ENCODE data around the gene PTPRCAP.
"Not testable (repeated sequence)": the region's sequence is repeated elsewhere in the genome, so short reads cannot be mapped to it uniquely, and the experiment has no call there.

The PTPRCAP gene

GRCh38 chr11:67437082-67437808 lies at the start of gene PTPRCAP:
Gene PTPRCAP, minus strand, starts transcription at chr11:67437682. Its CDS starts 63 bp downstream, at chr11:67437619.
- TF ChIP-seq, protein P1, sequence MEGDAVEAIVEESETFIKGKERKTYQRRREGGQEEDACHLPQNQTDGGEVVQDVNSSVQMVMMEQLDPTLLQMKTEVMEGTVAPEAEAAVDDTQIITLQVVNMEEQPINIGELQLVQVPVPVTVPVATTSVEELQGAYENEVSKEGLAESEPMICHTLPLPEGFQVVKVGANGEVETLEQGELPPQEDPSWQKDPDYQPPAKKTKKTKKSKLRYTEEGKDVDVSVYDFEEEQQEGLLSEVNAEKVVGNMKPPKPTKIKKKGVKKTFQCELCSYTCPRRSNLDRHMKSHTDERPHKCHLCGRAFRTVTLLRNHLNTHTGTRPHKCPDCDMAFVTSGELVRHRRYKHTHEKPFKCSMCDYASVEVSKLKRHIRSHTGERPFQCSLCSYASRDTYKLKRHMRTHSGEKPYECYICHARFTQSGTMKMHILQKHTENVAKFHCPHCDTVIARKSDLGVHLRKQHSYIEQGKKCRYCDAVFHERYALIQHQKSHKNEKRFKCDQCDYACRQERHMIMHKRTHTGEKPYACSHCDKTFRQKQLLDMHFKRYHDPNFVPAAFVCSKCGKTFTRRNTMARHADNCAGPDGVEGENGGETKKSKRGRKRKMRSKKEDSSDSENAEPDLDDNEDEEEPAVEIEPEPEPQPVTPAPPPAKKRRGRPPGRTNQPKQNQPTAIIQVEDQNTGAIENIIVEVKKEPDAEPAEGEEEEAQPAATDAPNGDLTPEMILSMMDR (conservative IDR thresholded peaks at IDR 0.05; ENCODE audit: low read depth, low read length) = no peak
- no peak within 1 kb of the TSS for H3K4me3 ChIP-seq (ENCODE audit: low read depth, low read length)
- DNase-seq (ENCODE audit: low read depth) = no peak

DNA sequence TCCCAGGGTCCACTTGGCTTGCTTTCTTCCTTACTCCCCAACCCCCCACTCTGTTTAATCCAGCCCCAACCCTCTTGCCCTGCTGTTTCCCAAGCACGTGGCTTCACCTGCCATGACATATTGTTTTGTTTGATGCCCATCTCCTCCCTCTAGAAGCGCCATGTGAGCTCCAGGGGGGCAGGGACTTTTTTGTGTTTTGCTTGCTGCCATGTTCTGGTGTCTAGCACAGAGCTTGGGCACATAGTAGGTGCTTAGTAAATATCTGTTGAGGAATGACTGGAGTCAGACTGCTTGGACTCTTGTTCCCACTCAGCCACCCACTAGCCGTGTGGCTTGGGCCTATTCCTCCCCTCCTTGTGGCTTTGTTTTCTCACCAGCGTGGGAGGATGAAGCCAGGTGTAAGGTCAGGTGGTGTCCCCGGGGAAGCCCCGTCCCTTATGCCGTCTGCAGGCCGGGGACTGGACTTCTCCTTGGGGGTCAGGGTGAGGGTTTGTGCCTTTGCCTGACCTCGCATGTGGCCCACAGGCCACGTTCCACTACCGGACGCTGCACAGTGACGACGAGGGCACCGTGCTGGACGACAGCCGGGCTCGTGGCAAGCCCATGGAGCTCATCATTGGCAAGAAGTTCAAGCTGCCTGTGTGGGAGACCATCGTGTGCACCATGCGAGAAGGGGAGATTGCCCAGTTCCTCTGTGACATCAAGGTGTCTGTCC lies 49.2 kb upstream of the PTPRCAP start:
- H3K4me3 ChIP-seq (ENCODE audit: low read depth, low read length) = no peak overlapping the region
- TF ChIP-seq, protein P1 (conservative IDR thresholded peaks at IDR 0.05; ENCODE audit: low read depth, low read length) = no peak
- DNase-seq (ENCODE audit: low read depth) = no peak

DNA sequence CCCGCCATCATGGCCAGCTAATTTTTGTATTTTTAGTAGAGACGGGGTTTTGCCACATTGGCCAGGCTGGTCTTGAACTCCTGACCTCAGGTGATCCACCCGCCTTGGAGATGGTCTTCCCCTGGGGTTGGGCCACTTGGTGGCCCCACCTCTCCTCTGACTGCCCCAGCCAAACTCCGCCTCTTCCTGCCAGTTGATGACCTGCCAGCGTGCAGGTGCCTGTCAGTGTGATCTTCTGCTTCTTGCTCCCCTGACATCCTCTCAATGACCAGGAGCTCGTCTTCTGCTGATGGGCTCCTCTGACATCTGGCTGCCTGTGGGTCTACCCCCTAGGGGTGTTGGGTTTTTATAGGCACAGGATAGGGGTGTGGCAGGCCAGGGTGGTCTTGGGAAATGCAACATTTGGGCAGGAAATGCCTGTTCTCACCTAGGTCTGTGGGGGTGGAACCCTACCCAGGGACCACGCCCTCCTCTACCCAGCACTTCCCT lies 48.4 kb upstream of the PTPRCAP start:
- DNase-seq (ENCODE audit: low read depth); H3K4me3 ChIP-seq (ENCODE audit: low read depth, low read length): not testable (repeated sequence)

DNA sequence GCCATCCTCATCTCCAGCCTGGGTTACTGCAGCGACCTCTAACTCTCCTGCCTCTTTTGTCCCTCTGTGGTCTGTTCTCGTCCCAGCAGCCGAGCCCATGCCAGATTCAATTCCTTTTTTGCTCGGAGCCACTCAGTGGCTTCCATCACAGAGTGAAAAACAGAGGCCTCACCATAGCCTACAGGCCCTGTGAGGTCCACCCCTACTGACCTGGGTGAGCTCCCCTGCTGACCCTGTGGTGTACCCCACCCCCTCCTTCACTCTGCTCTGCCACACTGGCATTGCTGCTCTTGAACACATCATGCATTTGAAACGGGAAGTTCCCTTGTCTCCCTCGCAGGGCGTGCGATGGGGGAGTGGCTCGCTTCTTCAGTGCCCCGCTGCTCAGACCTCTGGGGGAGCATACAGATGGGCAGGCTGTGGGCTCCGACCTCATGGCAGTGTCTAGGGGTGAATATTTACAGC lies 47.4 kb upstream of the PTPRCAP start:
- TF ChIP-seq, protein P1 (conservative IDR thresholded peaks at IDR 0.05; ENCODE audit: low read depth, low read length) = no peak
- no peak overlapping the region for H3K4me3 ChIP-seq (ENCODE audit: low read depth, low read length)
- no peak for DNase-seq (ENCODE audit: low read depth)

DNA sequence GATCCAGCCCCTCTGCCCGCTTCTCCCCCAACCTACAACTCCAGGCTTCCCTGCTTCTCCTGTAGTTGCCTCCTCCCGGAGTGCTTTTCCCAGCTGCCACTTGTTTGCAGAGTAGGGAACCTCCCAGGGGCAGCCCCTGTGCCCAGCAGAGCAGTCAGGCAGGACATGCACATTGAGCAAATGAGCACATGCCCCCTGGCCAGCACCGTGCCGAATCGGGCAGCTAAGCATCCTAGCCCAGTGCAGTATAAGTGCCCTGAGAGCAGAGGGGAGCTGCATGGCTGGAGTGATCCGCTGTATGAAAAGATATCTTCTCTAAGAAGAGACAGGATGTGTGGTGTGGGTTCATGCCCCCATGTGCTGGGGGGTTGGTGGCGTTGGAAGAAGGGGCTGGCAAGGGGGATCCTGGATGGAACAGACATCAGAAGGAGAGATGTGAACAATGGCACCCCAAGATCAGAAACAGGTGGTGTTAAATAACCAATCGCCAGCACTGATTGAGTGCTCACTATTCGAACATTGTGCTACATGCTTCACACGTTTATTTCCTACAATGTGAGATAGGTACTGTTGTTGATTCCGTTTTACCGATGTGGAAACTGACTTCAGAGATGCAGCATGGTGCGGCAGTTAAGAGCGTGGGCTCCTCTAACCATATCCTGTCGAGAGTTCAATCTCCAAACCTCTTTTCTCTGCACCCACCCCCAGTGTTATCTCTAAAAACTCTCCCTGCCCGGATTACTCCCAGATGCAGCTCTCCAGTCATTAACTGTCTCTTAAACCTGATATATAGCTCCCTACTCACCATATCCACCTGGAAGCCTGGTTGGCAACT lies 46.6 kb upstream of the PTPRCAP start:
- H3K4me3 ChIP-seq (ENCODE audit: low read depth, low read length) = peak overlapping the region; percentile 73
- DNase-seq (ENCODE audit: low read depth) = no peak
- TF ChIP-seq, protein P1 (conservative IDR thresholded peaks at IDR 0.05; ENCODE audit: low read depth, low read length) = no peak

DNA sequence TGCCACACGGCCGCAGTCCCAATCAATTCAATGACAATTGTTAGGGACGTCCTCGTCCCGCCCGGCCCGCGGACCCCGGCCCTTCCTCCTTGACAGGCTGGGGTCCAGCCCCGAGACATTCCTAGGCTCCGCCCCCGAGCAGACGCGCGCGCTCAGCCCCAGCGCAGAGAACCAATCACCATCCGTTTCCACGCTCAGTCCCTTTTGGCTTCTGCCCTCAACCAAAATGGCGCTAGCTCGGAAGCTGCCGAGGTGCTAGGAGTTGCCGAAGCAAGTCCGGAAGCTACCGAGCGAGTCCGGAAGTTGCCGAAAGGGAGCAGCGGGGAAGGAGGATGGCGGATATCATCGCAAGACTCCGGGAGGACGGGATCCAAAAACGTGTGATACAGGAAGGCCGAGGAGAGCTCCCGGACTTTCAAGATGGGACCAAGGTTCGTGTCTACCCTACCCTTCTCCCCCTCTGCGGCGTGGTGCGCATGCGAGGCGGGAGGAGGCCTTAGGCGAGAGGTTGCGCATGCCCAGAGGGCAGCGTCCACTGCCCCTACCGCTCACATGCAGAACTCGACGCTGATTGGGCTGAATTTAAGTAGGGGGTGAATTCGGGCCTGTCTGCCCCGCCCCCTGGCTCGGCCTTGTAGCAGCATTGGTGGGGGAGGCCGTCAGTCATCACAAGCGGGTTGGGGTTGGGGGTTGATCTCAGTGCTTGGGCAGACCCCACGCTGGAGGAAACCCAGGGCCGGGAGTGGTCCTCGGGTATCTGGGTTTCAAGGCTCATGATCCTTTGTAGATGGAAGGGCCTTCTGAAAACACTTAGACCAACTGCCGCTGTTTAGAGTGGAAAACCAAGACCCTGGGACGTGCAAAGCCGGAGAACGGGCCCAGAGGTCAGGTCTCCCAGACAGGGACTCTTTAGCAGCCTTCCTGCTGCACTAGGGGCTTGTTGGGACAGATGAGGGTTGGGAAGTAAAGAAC lies 45.6 kb upstream of the PTPRCAP start, which contains the start of gene AIP:
TSS of gene AIP (plus strand) at position 200 of the 972 bp plus-strand sequence. CDS start at position 333, 133 bp downstream.
- DNase-seq (ENCODE audit: low read depth) = peak; percentile 99
- peak within 1 kb of the TSS; percentile 73 for H3K4me3 ChIP-seq (ENCODE audit: low read depth, low read length)
- TF ChIP-seq, protein P1 (conservative IDR thresholded peaks at IDR 0.05; ENCODE audit: low read depth, low read length) = peak; percentile 25
